ENCODE measurements around the gene SCAMP2. TPM values are rescaled to one million over a fixed set of nuclear protein-coding genes. Genes with fewer than 3 reads are reported as not detected.

SCAMP2 gene
- total and polyA plus RNA-seq, 4 donors: 16.0 to 69.4 (median 45.4) TPM

DNA sequence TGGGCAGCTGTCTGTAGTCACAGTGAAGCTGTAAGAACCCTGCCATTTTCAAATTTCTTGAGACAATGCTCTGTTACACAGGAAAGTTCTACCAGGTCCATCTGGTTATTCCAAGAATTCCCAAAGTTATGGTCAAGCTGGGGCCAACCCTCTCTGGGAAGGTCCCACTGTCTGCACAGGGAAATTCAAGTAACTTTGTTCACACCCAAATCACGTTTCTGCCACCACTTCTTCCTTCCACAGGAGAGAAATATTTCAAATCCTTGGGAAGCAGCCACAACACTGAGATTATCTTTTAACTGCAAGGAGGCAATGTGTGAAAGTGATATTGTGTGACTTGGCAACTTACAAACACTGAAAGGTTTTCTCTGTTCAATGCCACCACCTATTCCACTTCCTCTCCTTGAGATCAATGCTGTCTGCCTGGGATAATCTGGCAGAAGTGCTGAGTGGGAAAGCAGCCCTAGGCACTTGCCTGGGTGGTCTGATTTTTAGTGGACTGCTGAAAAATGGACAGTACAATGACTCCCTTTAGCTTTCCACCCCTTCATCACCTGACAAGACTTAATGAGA, 5.6 kb downstream of the SCAMP2 start:
- no CpG with 5 or more reads among the region's 1 CpG for WGBS (ENCODE audit: insufficient coverage)
- peaks cover 21% of the 10 kb centered on the region for H3K4me1 ChIP-seq (ENCODE audit: control insufficient read depth, insufficient read depth, low read length)
- H3K27me3 ChIP-seq (ENCODE audit: control insufficient read depth, insufficient read depth, low read length): no peaks in the 10 kb centered on the region
- no peak overlapping the region for H3K4me3 ChIP-seq (ENCODE audit: low read depth, low read length)
- no peaks in the 10 kb centered on the region for H3K9me3 ChIP-seq (ENCODE audit: control insufficient read depth, insufficient read depth, low read length)
- peaks cover 6% of the 10 kb centered on the region for H3K36me3 ChIP-seq (ENCODE audit: control insufficient read depth, insufficient read depth, low read length)
- no peak for DNase-seq (ENCODE audit: low read depth in 4 of 6, low spot score in 6 of 6)
- H3K27ac ChIP-seq (ENCODE audit: low read depth, low read length): no peak overlapping the region

GRCh38 chr15:74866090-74866489, 7.1 kb downstream of the SCAMP2 start:
- H3K4me1 ChIP-seq (ENCODE audit: control insufficient read depth, insufficient read depth, low read length): peaks cover 7% of the 10 kb centered on the region
- H3K27ac ChIP-seq (ENCODE audit: low read depth, low read length): no peak overlapping the region
- H3K9me3 ChIP-seq (ENCODE audit: control insufficient read depth, insufficient read depth, low read length): no peaks in the 10 kb centered on the region
- no peak overlapping the region for H3K4me3 ChIP-seq (ENCODE audit: low read depth, low read length)
- no peak for DNase-seq (ENCODE audit: low read depth in 4 of 6, low spot score in 6 of 6)
- 91% methylated on average over 6 of the region's 6 CpGs for WGBS (ENCODE audit: insufficient coverage)
- no peaks in the 10 kb centered on the region for H3K27me3 ChIP-seq (ENCODE audit: control insufficient read depth, insufficient read depth, low read length)
- peaks cover 6% of the 10 kb centered on the region for H3K36me3 ChIP-seq (ENCODE audit: control insufficient read depth, insufficient read depth, low read length)

- 93% methylated on average over 2 of the region's 2 CpGs for WGBS (ENCODE audit: insufficient coverage)
- no peak for DNase-seq (ENCODE audit: low read depth in 4 of 6, low spot score in 6 of 6)
- no peaks in the 10 kb centered on the region for H3K27me3 ChIP-seq (ENCODE audit: control insufficient read depth, insufficient read depth, low read length)
- no peak overlapping the region for H3K27ac ChIP-seq (ENCODE audit: low read depth, low read length)
- H3K36me3 ChIP-seq (ENCODE audit: control insufficient read depth, insufficient read depth, low read length): peaks cover 6% of the 10 kb centered on the region
- peaks cover 5% of the 10 kb centered on the region for H3K4me1 ChIP-seq (ENCODE audit: control insufficient read depth, insufficient read depth, low read length)
- no peak overlapping the region for H3K4me3 ChIP-seq (ENCODE audit: low read depth, low read length)
- no peaks in the 10 kb centered on the region for H3K9me3 ChIP-seq (ENCODE audit: control insufficient read depth, insufficient read depth, low read length)
Observed at GRCh38 chr15:74865316-74865715, 7.8 kb downstream of the SCAMP2 start.

DNA sequence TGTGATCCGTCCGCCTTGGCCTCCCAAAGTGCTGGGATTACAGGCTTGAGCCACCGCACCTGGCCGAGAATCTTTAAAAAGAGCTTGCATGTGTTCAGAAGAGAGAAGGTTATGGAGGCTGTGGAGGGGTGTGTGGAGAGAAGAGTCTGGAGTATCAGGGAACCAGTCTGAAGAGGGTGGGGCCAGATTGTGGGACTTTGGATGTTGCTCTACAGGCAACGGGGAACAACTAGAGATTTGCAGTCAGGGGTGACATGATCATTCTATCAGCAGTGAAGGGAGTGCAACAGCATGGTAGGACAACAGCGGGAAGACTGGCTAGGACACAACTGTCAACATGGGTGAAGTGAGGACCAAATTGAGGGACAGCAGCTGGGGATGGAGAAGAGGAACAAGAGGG, 8.9 kb downstream of the SCAMP2 start:
- Histone ChIP-seq H3K4me1 (ENCODE audit: control insufficient read depth, insufficient read depth, low read length) (peaks cover 1% of the 10 kb centered on the region), H3K36me3 (ENCODE audit: control insufficient read depth, insufficient read depth, low read length) (peaks cover 6% of the 10 kb centered on the region), H3K27ac (ENCODE audit: low read depth, low read length) (no peak overlapping the region), H3K27me3 (ENCODE audit: control insufficient read depth, insufficient read depth, low read length) (no peaks in the 10 kb centered on the region), H3K4me3 (ENCODE audit: low read depth, low read length) (no peak overlapping the region), H3K9me3 (ENCODE audit: control insufficient read depth, insufficient read depth, low read length) (no peaks in the 10 kb centered on the region)
- no peak for DNase-seq (ENCODE audit: low read depth in 4 of 6, low spot score in 6 of 6)
- WGBS (ENCODE audit: insufficient coverage): 98% methylated on average over 5 of the region's 6 CpGs

DNA sequence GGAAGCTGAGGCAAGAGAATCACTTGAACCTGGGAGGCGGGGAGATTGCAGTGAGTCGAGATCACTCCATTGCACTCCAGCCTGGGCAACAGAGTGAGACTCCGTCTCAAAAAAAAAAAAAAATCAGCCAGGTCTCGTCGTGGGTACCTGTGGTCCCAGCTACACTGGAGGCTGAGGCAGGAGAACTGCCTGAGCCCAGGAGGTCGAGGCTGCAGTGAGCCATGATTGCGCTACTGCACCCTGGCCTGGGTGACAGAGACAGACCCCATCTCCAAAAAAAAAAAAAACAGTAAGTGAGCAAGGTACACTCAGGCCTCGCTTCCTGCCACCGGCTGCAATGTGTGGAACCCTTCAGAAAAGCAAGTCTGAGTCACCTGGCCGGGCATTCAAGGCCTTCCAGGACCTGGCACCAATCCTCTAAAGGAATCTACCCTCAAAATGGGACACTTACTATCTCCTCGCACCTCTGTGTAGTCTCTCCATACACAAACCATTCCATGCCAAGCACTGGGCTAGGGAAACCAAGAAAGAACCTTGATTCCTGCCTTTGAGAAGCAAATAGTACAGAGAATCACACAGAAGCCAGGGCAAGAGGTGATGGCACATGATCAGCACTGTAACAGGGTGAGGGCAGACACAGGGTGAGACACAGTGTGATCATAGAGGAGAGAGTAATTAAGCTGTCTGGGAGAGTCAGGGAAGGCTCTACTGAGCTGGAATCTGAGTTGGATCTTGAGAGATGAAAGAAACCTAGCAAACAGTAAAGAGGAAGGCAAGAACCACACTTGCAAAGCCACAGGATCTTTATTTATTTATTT, 9.7 kb downstream of the SCAMP2 start:
- WGBS (ENCODE audit: insufficient coverage): 97% methylated on average over 7 of the region's 11 CpGs
- H3K4me3 ChIP-seq (ENCODE audit: low read depth, low read length): no peak overlapping the region
- no peak for DNase-seq (ENCODE audit: low read depth in 4 of 6, low spot score in 6 of 6)
- no peaks in the 10 kb centered on the region for H3K27me3 ChIP-seq (ENCODE audit: control insufficient read depth, insufficient read depth, low read length)
- peaks cover 10% of the 10 kb centered on the region for H3K4me1 ChIP-seq (ENCODE audit: control insufficient read depth, insufficient read depth, low read length)
- peaks cover 4% of the 10 kb centered on the region for H3K36me3 ChIP-seq (ENCODE audit: control insufficient read depth, insufficient read depth, low read length)
- H3K9me3 ChIP-seq (ENCODE audit: control insufficient read depth, insufficient read depth, low read length): no peaks in the 10 kb centered on the region
- H3K27ac ChIP-seq (ENCODE audit: low read depth, low read length): no peak overlapping the region

- peak overlapping the region; percentile 59 for H3K27ac ChIP-seq (ENCODE audit: low read depth, low read length)
- no peak overlapping the region for H3K4me3 ChIP-seq (ENCODE audit: low read depth, low read length)
- no peaks in the 10 kb centered on the region for H3K27me3 ChIP-seq (ENCODE audit: control insufficient read depth, insufficient read depth, low read length)
- peak in 1 of 6 donors; percentile 39 for DNase-seq (ENCODE audit: low read depth in 4 of 6, low spot score in 6 of 6)
- no peaks in the 10 kb centered on the region for H3K9me3 ChIP-seq (ENCODE audit: control insufficient read depth, insufficient read depth, low read length)
- peaks cover 26% of the 10 kb centered on the region for H3K4me1 ChIP-seq (ENCODE audit: control insufficient read depth, insufficient read depth, low read length)
- peaks cover 15% of the 10 kb centered on the region for H3K36me3 ChIP-seq (ENCODE audit: control insufficient read depth, insufficient read depth, low read length)
- no CpG with 5 or more reads among the region's 4 CpGs for WGBS (ENCODE audit: insufficient coverage)
Observed at GRCh38 chr15:74858369-74858740, 14.8 kb downstream of the SCAMP2 start.

GRCh38 chr15:74857671-74858368, 15.3 kb downstream of the SCAMP2 start:
- WGBS (ENCODE audit: insufficient coverage): 61% methylated on average over 3 of the region's 9 CpGs
- H3K27me3 ChIP-seq (ENCODE audit: control insufficient read depth, insufficient read depth, low read length): no peaks in the 10 kb centered on the region
- H3K9me3 ChIP-seq (ENCODE audit: control insufficient read depth, insufficient read depth, low read length): no peaks in the 10 kb centered on the region
- H3K36me3 ChIP-seq (ENCODE audit: control insufficient read depth, insufficient read depth, low read length): peaks cover 19% of the 10 kb centered on the region
- peak overlapping the region; percentile 59 for H3K27ac ChIP-seq (ENCODE audit: low read depth, low read length)
- DNase-seq (ENCODE audit: low read depth in 4 of 6, low spot score in 6 of 6): peak in 1 of 6 donors; percentile 40
- no peak overlapping the region for H3K4me3 ChIP-seq (ENCODE audit: low read depth, low read length)
- H3K4me1 ChIP-seq (ENCODE audit: control insufficient read depth, insufficient read depth, low read length): peaks cover 26% of the 10 kb centered on the region

GRCh38 chr15:74857082-74857655, 16.0 kb downstream of the SCAMP2 start:
- H3K4me3 ChIP-seq (ENCODE audit: low read depth, low read length): no peak overlapping the region
- no peak overlapping the region for H3K27ac ChIP-seq (ENCODE audit: low read depth, low read length)
- H3K4me1 ChIP-seq (ENCODE audit: control insufficient read depth, insufficient read depth, low read length): peaks cover 26% of the 10 kb centered on the region
- H3K9me3 ChIP-seq (ENCODE audit: control insufficient read depth, insufficient read depth, low read length): no peaks in the 10 kb centered on the region
- no peaks in the 10 kb centered on the region for H3K27me3 ChIP-seq (ENCODE audit: control insufficient read depth, insufficient read depth, low read length)
- no peak for DNase-seq (ENCODE audit: low read depth in 4 of 6, low spot score in 6 of 6)
- WGBS (ENCODE audit: insufficient coverage): 89% methylated on average over 3 of the region's 5 CpGs
- peaks cover 25% of the 10 kb centered on the region for H3K36me3 ChIP-seq (ENCODE audit: control insufficient read depth, insufficient read depth, low read length)

DNA sequence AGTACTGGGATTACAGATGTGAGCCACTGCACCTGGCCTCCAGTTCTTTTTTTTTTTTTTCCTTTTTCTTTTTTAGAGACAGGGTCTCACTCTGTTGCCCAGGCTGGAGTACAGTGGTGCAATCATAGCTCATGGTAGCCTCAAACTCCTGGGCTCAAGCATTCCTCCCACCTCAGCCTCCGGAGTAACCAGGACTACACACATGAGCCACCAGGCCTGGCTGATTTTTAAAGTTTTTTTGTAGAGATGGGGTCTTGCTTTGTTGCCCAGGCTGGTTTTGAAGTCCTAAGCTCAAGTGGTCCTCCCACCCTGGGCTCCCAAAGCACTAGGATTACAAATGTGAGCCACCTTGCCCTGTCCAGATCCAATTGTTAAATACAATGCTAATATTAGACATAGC, 16.6 kb downstream of the SCAMP2 start:
- WGBS (ENCODE audit: insufficient coverage): no CpG with 5 or more reads among the region's 1 CpG
- H3K4me3 ChIP-seq (ENCODE audit: low read depth, low read length): no peak overlapping the region
- no peaks in the 10 kb centered on the region for H3K9me3 ChIP-seq (ENCODE audit: control insufficient read depth, insufficient read depth, low read length)
- no peaks in the 10 kb centered on the region for H3K27me3 ChIP-seq (ENCODE audit: control insufficient read depth, insufficient read depth, low read length)
- no peak for DNase-seq (ENCODE audit: low read depth in 4 of 6, low spot score in 6 of 6)
- peaks cover 26% of the 10 kb centered on the region for H3K4me1 ChIP-seq (ENCODE audit: control insufficient read depth, insufficient read depth, low read length)
- peaks cover 32% of the 10 kb centered on the region for H3K36me3 ChIP-seq (ENCODE audit: control insufficient read depth, insufficient read depth, low read length)
- H3K27ac ChIP-seq (ENCODE audit: low read depth, low read length): no peak overlapping the region

Measured in spinal cord (tissue), 10 donors.